Vagina (tissue), 2 donors: ENCODE measurements around the gene CMSS1. TPM values are rescaled to one million over a fixed set of nuclear protein-coding genes. Genes with fewer than 3 reads are reported as not detected.

Source experiments
- DNase-seq, 2 donors: peaks; one replicate each; pipeline ENCODE4 v3.0.0-alpha.2; 2017; ENCODE audit errors: extremely low spot score in 2 of 2
- H3K27ac ChIP-seq: fragments of 200-600 bp; sonication (generic); one replicate; pipeline ENCODE4 v1.5.1; 2019
- H3K27me3 ChIP-seq: fragments of 200-600 bp; sonication (generic); one replicate; pipeline ENCODE4 v1.5.1; 2019
- H3K36me3 ChIP-seq, 2 donors: fragments of 200-600 bp; sonication (generic); one replicate each; pipeline ENCODE4 v1.5.1; 2017 to 2019
- H3K4me1 ChIP-seq: fragments of 200-600 bp; sonication (generic); one replicate; pipeline ENCODE4 v1.5.1; 2019
- H3K4me3 ChIP-seq, 2 donors: fragments of 200-600 bp; sonication (generic); 1 replicate in 1 of 2; 2 replicates in 1 of 2; pipeline ENCODE4 v1.5.1; 2016 to 2019
- H3K9me3 ChIP-seq: fragments of 200-600 bp; sonication (generic); one replicate; pipeline ENCODE4 v1.5.1; 2019
- POLR2A ChIP-seq, 2 donors: fragments of 450-650 bp; IDR thresholded peaks; one replicate each; pipeline ENCODE4 v1.6.1; 2017; ENCODE audit warnings: antibody characterized with exemption in 2 of 2, mild to moderate bottlenecking in 2 of 2, moderate library complexity in 2 of 2
- POLR2AphosphoS5 ChIP-seq, 2 donors: sonication (generic); formaldehyde crosslinking; IDR thresholded peaks; one replicate each; pipeline ENCODE4 v1.9.0; 2017; ENCODE audit warnings: antibody characterized with exemption in 2 of 2, mild to moderate bottlenecking in 2 of 2, low read depth in 1 of 2; ENCODE audit not compliant: insufficient read depth in 1 of 2
- intact Hi-C: fragments of 100-400 bp; cut with DNase I; formaldehyde crosslinking; loops from one replicate; pipeline ENCODE4 v1.15.1; 2023
- total RNA-seq: library from RNA; depleted of rRNA; stranded (reverse); fragments of >200 nt; gene quantifications from one replicate; pipeline ENCODE4 v1.2.3, GENCODE V29; 2016
- TF ChIP-seq, protein P1 (sequence below), 3 experiments: fragments of 450-650 bp in 2 of 3; fragments of 200-600 bp in 1 of 3; sonication (generic) in 1 of 3; IDR thresholded peaks; one replicate each; pipeline ENCODE4 v1.5.1; 2017 to 2019; ENCODE audit warnings: antibody characterized with exemption in 3 of 3, mild to moderate bottlenecking in 2 of 3, moderate library complexity in 2 of 3

The CMSS1 gene
- total RNA-seq, 1 donor from 2014 or later, result 21.4 TPM

DNA sequence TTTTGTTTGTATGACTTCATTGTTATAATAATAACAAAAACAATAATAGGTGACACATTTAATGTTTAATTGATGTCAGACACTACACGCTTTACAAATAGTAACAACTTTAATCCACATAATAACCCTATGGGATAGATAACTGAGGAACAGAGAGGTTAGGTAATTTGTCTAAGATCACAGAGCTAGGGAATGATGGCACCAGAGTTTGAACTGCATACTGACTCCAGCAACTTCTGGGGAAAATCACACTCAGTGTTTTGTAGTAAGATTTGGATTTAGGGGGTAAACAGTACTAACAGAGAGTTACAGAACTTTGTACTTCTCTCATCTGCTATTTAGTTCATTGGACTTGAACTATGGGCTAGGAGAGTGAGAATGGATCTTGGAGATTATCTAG lies 66.0 kb downstream of the CMSS1 start:
- Histone ChIP-seq H3K27ac (no peak overlapping the region), H3K4me1 (no peaks in the 10 kb centered on the region), H3K9me3 (no peaks in the 10 kb centered on the region), H3K36me3 (no peaks in the 10 kb centered on the region), H3K4me3 (no peak overlapping the region), H3K27me3 (no peaks in the 10 kb centered on the region)
- intact Hi-C loops, result no loop called here
- TF ChIP-seq, protein P1, sequence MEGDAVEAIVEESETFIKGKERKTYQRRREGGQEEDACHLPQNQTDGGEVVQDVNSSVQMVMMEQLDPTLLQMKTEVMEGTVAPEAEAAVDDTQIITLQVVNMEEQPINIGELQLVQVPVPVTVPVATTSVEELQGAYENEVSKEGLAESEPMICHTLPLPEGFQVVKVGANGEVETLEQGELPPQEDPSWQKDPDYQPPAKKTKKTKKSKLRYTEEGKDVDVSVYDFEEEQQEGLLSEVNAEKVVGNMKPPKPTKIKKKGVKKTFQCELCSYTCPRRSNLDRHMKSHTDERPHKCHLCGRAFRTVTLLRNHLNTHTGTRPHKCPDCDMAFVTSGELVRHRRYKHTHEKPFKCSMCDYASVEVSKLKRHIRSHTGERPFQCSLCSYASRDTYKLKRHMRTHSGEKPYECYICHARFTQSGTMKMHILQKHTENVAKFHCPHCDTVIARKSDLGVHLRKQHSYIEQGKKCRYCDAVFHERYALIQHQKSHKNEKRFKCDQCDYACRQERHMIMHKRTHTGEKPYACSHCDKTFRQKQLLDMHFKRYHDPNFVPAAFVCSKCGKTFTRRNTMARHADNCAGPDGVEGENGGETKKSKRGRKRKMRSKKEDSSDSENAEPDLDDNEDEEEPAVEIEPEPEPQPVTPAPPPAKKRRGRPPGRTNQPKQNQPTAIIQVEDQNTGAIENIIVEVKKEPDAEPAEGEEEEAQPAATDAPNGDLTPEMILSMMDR (IDR thresholded peaks at IDR 0.05), result no peak
- no peak for TF ChIP-seq POLR2AphosphoS5 (IDR thresholded peaks at IDR 0.05; ENCODE audit: insufficient read depth in 1 of 2, low read depth in 1 of 2)
- no peak for TF ChIP-seq POLR2A (IDR thresholded peaks at IDR 0.05)
- DNase-seq, result no peak

DNA sequence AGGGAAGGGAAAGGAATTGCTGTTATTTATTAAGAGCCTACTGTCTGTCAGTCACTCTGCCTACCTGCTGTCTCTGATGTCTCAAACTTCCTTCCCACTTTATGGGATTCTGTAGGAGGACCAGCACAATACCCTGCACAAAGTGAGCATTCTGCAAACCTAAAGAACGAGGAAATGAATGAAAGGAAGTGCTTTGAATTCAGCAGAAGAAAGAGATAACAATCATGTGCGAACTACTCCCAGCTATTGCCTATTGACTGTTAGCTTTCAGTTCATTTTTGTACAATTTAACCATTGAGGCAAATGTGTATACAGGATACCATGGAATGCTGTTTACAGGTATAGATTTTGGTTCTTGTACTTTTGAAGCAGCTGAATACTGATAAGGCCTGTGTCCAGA lies 66.8 kb downstream of the CMSS1 start:
- DNase-seq, result no peak
- H3K9me3 ChIP-seq, result no peaks in the 10 kb centered on the region
- intact Hi-C loops, result no loop called here
- H3K36me3 ChIP-seq, result no peaks in the 10 kb centered on the region
- no peaks in the 10 kb centered on the region for H3K4me1 ChIP-seq
- no peaks in the 10 kb centered on the region for H3K27me3 ChIP-seq
- TF ChIP-seq, protein P1 (IDR thresholded peaks at IDR 0.05), result no peak
- no peak for TF ChIP-seq POLR2A (IDR thresholded peaks at IDR 0.05)
- TF ChIP-seq POLR2AphosphoS5 (IDR thresholded peaks at IDR 0.05; ENCODE audit: insufficient read depth in 1 of 2, low read depth in 1 of 2), result no peak
- H3K4me3 ChIP-seq, result no peak overlapping the region
- H3K27ac ChIP-seq, result no peak overlapping the region

DNA sequence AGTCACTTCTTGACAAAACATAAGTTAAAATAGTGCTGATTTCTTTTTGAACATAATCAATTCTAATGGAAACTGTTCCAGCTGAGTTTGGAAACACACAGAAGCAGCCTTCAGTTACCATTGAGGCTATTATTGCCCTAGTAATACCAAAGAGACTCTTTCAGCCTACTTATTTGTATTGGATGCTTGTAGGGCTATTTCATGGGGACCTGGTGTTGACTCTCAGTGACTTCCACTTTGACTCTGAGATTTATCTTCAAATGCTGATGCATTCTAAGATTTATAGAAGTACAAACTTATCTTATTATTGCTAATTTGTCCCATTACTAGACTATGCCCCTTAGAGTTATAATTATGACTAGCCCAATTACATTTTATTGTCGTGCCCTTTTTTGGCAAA lies 67.4 kb downstream of the CMSS1 start:
- intact Hi-C loops, result no loop called here
- TF ChIP-seq POLR2AphosphoS5 (IDR thresholded peaks at IDR 0.05; ENCODE audit: insufficient read depth in 1 of 2, low read depth in 1 of 2) (no peak), POLR2A (IDR thresholded peaks at IDR 0.05) (no peak)
- TF ChIP-seq, protein P1 (IDR thresholded peaks at IDR 0.05), result no peak
- H3K4me3 ChIP-seq, result no peak overlapping the region
- H3K9me3 ChIP-seq, result no peaks in the 10 kb centered on the region
- no peak for DNase-seq
- H3K27ac ChIP-seq, result no peak overlapping the region
- no peaks in the 10 kb centered on the region for H3K36me3 ChIP-seq
- no peaks in the 10 kb centered on the region for H3K4me1 ChIP-seq
- H3K27me3 ChIP-seq, result no peaks in the 10 kb centered on the region

DNA sequence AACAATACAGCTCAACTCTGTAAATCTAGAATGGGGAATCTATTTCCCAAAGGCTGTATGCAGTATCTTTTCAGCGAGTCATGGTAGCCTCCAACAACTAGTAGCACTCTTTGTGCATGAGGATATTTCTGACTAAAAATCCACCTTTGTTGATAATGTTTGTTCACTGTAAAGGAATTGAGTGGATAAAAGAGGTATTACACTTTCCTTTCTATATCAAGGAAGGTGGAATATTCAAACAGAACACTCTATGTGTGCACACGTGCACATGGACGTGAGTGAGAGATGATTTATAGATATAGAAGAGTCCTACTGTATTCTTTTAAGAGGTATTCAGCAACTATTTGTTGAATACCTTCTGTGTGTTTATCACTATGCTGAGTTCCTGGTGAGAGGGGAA lies 68.2 kb downstream of the CMSS1 start:
- Histone ChIP-seq H3K27me3 (no peaks in the 10 kb centered on the region), H3K27ac (no peak overlapping the region), H3K4me3 (no peak overlapping the region), H3K36me3 (no peaks in the 10 kb centered on the region), H3K9me3 (no peaks in the 10 kb centered on the region), H3K4me1 (no peaks in the 10 kb centered on the region)
- TF ChIP-seq POLR2A (IDR thresholded peaks at IDR 0.05), result no peak
- TF ChIP-seq, protein P1 (IDR thresholded peaks at IDR 0.05), result no peak
- TF ChIP-seq POLR2AphosphoS5 (IDR thresholded peaks at IDR 0.05; ENCODE audit: insufficient read depth in 1 of 2, low read depth in 1 of 2), result no peak
- intact Hi-C loops, result no loop called here
- DNase-seq, result no peak

DNA sequence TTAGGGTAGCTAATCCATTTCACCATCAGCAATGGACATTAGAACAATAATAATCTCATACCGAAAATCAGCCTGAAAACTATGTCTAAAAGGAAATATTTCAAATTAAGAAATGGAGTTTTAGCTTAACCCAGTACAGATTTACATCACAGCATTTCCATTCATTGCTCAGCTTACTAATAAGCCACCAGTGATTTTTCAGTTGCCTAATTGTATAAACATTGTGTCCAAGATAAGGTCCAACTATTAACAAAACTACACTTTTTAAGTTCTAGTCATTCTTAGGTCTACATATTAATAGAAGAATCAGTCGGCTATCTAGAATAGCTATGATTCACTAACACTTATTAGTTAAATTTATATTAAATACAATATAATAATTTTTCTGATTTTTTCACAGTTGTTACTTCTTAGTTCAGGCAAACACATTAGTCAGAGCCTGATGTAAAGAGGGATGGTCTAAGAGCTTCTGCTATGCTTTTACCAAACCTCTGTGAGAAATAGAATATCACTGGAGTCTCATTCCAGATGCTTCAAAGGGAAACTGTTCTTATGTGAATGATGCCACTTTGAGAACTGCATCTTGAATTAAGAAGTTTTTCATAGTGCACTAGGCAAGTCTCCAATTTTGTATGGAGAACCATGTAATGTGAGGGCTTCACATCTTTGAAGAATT lies 74.1 kb downstream of the CMSS1 start:
- no peaks in the 10 kb centered on the region for H3K36me3 ChIP-seq
- H3K27ac ChIP-seq, result no peak overlapping the region
- H3K9me3 ChIP-seq, result no peaks in the 10 kb centered on the region
- no peak for DNase-seq
- intact Hi-C loops, result no loop called here
- no peak overlapping the region for H3K4me3 ChIP-seq
- peaks cover 5% of the 10 kb centered on the region for H3K4me1 ChIP-seq
- no peaks in the 10 kb centered on the region for H3K27me3 ChIP-seq
- no peak for TF ChIP-seq POLR2A (IDR thresholded peaks at IDR 0.05)
- TF ChIP-seq POLR2AphosphoS5 (IDR thresholded peaks at IDR 0.05; ENCODE audit: insufficient read depth in 1 of 2, low read depth in 1 of 2), result no peak
- TF ChIP-seq, protein P1 (IDR thresholded peaks at IDR 0.05), result no peak
